Rectal smooth muscle tissue (tissue), 1 donor: ENCODE results near the gene PPP4R2.

Source experiments
- H3K27ac ChIP-seq: one replicate; pipeline ENCODE4 v1.7.0; 2013; ENCODE audit warnings: low read depth, low read length, inconsistent platforms
- H3K27me3 ChIP-seq: one replicate; pipeline ENCODE4 v1.7.0; 2013; ENCODE audit warnings: low read length; ENCODE audit not compliant: control insufficient read depth, insufficient read depth
- H3K36me3 ChIP-seq: one replicate; pipeline ENCODE4 v1.7.0; 2013; ENCODE audit warnings: low read length; ENCODE audit not compliant: control insufficient read depth, insufficient read depth
- H3K4me1 ChIP-seq: one replicate; pipeline ENCODE4 v1.7.0; 2013; ENCODE audit warnings: low read length; ENCODE audit not compliant: control insufficient read depth, insufficient read depth
- H3K4me3 ChIP-seq: one replicate; pipeline ENCODE4 v1.7.0; 2013; ENCODE audit warnings: low read length
- H3K9ac ChIP-seq: one replicate; pipeline ENCODE4 v1.7.0; 2013; ENCODE audit warnings: low read length

PPP4R2 gene

GRCh38 chr3:73086071-73086494, 89.5 kb downstream of the PPP4R2 start:
- H3K36me3 ChIP-seq, result no peaks in the 10 kb centered on the region
- no peaks in the 10 kb centered on the region for H3K4me1 ChIP-seq
- H3K4me3 ChIP-seq, result no peak overlapping the region
- H3K27ac ChIP-seq, result no peak overlapping the region
- H3K27me3 ChIP-seq, result no peaks in the 10 kb centered on the region
- no peak overlapping the region for H3K9ac ChIP-seq

- H3K4me3 ChIP-seq, result no peak overlapping the region
These were observed 97.5 kb downstream of the PPP4R2 start for GRCh38 chr3:73094129-73094528.

GRCh38 chr3:73094951-73095350, 98.3 kb downstream of the PPP4R2 start:
- Histone ChIP-seq H3K4me1 (no peaks in the 10 kb centered on the region), H3K27ac (no peak overlapping the region), H3K36me3 (no peaks in the 10 kb centered on the region), H3K9ac (no peak overlapping the region), H3K4me3 (no peak overlapping the region), H3K27me3 (no peaks in the 10 kb centered on the region)

More at GRCh38 chr3:73094129-73094528, 97.5 kb downstream of the PPP4R2 start:
- H3K9ac ChIP-seq, result no peak overlapping the region
- no peak overlapping the region for H3K27ac ChIP-seq
- no peaks in the 10 kb centered on the region for H3K4me1 ChIP-seq
- H3K27me3 ChIP-seq, result no peaks in the 10 kb centered on the region
- no peaks in the 10 kb centered on the region for H3K36me3 ChIP-seq

- no peaks in the 10 kb centered on the region for H3K27me3 ChIP-seq
- H3K4me3 ChIP-seq, result no peak overlapping the region
- H3K9ac ChIP-seq, result no peak overlapping the region
- H3K36me3 ChIP-seq, result no peaks in the 10 kb centered on the region
- H3K27ac ChIP-seq, result no peak overlapping the region
- peaks cover 1% of the 10 kb centered on the region for H3K4me1 ChIP-seq
These were observed 99.6 kb downstream of the PPP4R2 start for GRCh38 chr3:73096169-73096568.

- Histone ChIP-seq H3K9ac (no peak overlapping the region), H3K27me3 (no peaks in the 10 kb centered on the region), H3K27ac (no peak overlapping the region), H3K4me3 (no peak overlapping the region), H3K4me1 (peaks cover 3% of the 10 kb centered on the region), H3K36me3 (no peaks in the 10 kb centered on the region)
These were observed 101.4 kb downstream of the PPP4R2 start for GRCh38 chr3:73098026-73098425.

GRCh38 chr3:73098873-73099272, 102.3 kb downstream of the PPP4R2 start:
- no peak overlapping the region for H3K27ac ChIP-seq
- H3K9ac ChIP-seq, result no peak overlapping the region
- H3K36me3 ChIP-seq, result no peaks in the 10 kb centered on the region
- no peaks in the 10 kb centered on the region for H3K27me3 ChIP-seq
- peaks cover 3% of the 10 kb centered on the region for H3K4me1 ChIP-seq
- no peak overlapping the region for H3K4me3 ChIP-seq

- Histone ChIP-seq H3K27me3 (no peaks in the 10 kb centered on the region), H3K4me3 (no peak overlapping the region), H3K4me1 (peaks cover 3% of the 10 kb centered on the region), H3K9ac (no peak overlapping the region), H3K27ac (no peak overlapping the region), H3K36me3 (no peaks in the 10 kb centered on the region)
These were observed 104.3 kb downstream of the PPP4R2 start for GRCh38 chr3:73100741-73101559.

- Histone ChIP-seq H3K9ac (no peak overlapping the region), H3K27me3 (no peaks in the 10 kb centered on the region), H3K4me1 (peaks cover 3% of the 10 kb centered on the region), H3K36me3 (no peaks in the 10 kb centered on the region), H3K4me3 (no peak overlapping the region), H3K27ac (no peak overlapping the region)
These were observed 105.3 kb downstream of the PPP4R2 start for GRCh38 chr3:73101881-73102280.

- no peak overlapping the region for H3K27ac ChIP-seq
- no peak overlapping the region for H3K4me3 ChIP-seq
- H3K27me3 ChIP-seq, result no peaks in the 10 kb centered on the region
- H3K9ac ChIP-seq, result no peak overlapping the region
- H3K36me3 ChIP-seq, result no peaks in the 10 kb centered on the region
- H3K4me1 ChIP-seq, result no peaks in the 10 kb centered on the region
These were observed 110.6 kb downstream of the PPP4R2 start for GRCh38 chr3:73107215-73107614.

GRCh38 chr3:73107676-73108187, 111.1 kb downstream of the PPP4R2 start:
- H3K27me3 ChIP-seq, result no peaks in the 10 kb centered on the region
- no peaks in the 10 kb centered on the region for H3K4me1 ChIP-seq
- no peak overlapping the region for H3K9ac ChIP-seq
- H3K36me3 ChIP-seq, result no peaks in the 10 kb centered on the region
- no peak overlapping the region for H3K4me3 ChIP-seq
- H3K27ac ChIP-seq, result no peak overlapping the region

GRCh38 chr3:73108750-73109149, 112.1 kb downstream of the PPP4R2 start:
- H3K9ac ChIP-seq, result no peak overlapping the region
- H3K36me3 ChIP-seq, result no peaks in the 10 kb centered on the region
- no peaks in the 10 kb centered on the region for H3K27me3 ChIP-seq
- no peak overlapping the region for H3K4me3 ChIP-seq
- H3K27ac ChIP-seq, result no peak overlapping the region
- no peaks in the 10 kb centered on the region for H3K4me1 ChIP-seq

- no peaks in the 10 kb centered on the region for H3K27me3 ChIP-seq
- no peak overlapping the region for H3K27ac ChIP-seq
- no peaks in the 10 kb centered on the region for H3K4me1 ChIP-seq
- H3K4me3 ChIP-seq, result no peak overlapping the region
- H3K36me3 ChIP-seq, result no peaks in the 10 kb centered on the region
- no peak overlapping the region for H3K9ac ChIP-seq
These were observed 113.9 kb downstream of the PPP4R2 start for GRCh38 chr3:73110530-73110929.

GRCh38 chr3:73114711-73115110, 118.1 kb downstream of the PPP4R2 start:
- H3K27ac ChIP-seq, result no peak overlapping the region
- no peak overlapping the region for H3K4me3 ChIP-seq
- no peaks in the 10 kb centered on the region for H3K36me3 ChIP-seq
- H3K27me3 ChIP-seq, result no peaks in the 10 kb centered on the region
- H3K9ac ChIP-seq, result no peak overlapping the region
- no peaks in the 10 kb centered on the region for H3K4me1 ChIP-seq
